ENCODE measurements around the gene NCL.
A peak's percentile ranks its signal among the peaks of the same experiment; 100 is the strongest.

GRCh38 chr2:231489990-231490389, 25.7 kb upstream of the NCL start:
- TF ChIP-seq CTCF (IDR thresholded peaks at IDR 0.05; ENCODE audit: low read depth, low read length, poor library complexity, severe bottlenecking) (peak; percentile 52), EZH2phosphoT487 (IDR thresholded peaks at IDR 0.05; ENCODE audit: borderline replicate concordance, low read length) (no peak)

All from DOHH2 (cell line).